ENCODE data around the gene PTTG1IP. TPM values are rescaled to one million over a fixed set of nuclear protein-coding genes. Genes with fewer than 3 reads are reported as not detected.
A peak's percentile ranks its signal among the peaks of the same experiment; 100 is the strongest.

Gene PTTG1IP
- polyA plus RNA-seq, 10 donors = 116 to 144 (median 127) TPM

DNA sequence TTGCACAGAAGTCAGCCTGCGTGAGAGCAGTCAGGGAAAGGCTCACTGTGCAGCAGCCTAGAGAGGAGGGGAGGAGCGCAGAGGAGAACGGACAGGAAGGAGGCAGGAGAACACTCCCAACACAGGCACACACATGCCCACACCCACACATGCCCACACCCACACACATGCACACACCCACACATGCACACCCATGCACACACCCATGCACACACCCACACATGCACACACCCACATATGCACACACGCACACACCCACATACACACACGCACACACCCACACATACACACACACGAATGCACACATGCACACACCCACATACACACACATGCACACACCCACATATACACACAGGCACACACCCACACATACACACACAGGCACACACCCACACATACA is 62.7 kb downstream of the PTTG1IP start:
- DNase-seq = no peak

- DNase-seq = no peak
Observed at GRCh38 chr21:44805859-44806258, 67.6 kb downstream of the PTTG1IP start.

GRCh38 chr21:44805226-44805625 is 68.3 kb downstream of the PTTG1IP start:
- DNase-seq = no peak

DNA sequence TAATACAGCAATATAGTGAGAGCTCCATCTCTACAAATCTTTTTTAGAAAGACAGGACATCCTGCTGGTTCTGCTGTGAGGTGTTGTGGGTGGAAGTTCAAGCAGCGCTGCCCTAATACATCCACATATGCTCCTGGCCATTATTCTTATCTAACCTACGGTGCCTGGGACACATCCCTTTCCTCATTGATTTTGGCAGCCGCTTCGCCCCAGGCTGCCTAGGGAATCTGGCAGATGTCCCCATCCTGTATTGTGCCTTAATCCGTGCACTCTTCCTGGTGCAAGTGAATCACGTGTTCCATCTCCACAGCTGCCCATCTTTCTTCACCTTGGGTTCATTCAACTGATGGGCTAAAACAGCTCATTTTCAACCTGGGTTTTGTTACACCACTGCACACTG is 68.7 kb downstream of the PTTG1IP start:
- no peak for DNase-seq

DNA sequence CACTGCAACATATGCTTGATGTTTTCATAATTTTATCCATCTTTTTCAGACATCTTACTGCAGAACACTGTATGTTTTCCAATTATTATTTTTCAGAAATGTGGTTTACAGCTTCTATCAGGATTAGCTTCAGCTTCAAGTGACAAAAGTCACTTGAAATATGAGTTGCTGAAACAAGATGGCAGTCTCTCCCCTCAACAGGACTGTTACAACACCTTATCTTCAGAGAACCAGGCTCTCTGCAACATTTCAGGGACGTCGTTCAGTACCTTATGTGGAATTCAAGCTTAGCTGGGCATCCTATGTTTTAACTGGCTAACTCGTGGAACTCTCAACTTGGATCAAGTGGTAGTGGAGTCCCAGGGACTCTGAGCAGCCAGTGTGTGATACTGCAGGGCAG is 69.8 kb downstream of the PTTG1IP start:
- DNase-seq = no peak

- peak in 1 of 3 donors; percentile 27 for DNase-seq
Observed at GRCh38 chr21:44802396-44803153, 70.9 kb downstream of the PTTG1IP start.

- peak; percentile 76 to 95 (median 89) for DNase-seq
Observed at GRCh38 chr21:44801468-44802395, 71.8 kb downstream of the PTTG1IP start, which contains the start of gene UBE2G2. UBE2G2 (minus strand) TSS chr21:44801820; CDS start chr21:44801748, 72 bp downstream.

DNA sequence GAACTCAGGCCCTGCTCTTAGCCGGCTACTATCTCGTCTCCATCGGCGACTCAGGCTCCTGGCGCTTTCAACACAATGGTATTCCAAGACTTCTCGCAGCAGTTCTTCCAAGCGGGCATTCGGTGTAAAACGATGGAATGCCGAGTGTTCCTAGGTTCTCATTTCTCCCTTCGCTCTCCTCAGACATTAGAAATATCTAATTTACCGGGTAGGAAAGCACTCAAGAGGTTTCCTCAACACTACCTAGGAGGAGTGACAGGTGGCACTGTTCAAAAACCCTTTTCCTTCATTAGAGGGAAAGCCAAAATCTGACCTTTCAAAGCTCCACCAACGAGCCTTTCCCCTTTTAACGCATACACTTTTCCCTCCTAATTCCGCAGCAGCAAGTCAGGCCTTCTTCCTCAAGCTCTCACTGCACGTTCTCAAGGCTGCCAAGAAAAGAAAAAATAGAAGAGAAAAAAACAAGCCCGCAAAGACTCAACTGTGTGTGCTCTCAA is 72.5 kb downstream of the PTTG1IP start:
- no peak for DNase-seq

- peak in 2 of 3 donors; percentile 20 to 50 for DNase-seq
Observed at GRCh38 chr21:44800103-44800502, 73.4 kb downstream of the PTTG1IP start.

GRCh38 chr21:44799646-44800045 is 73.8 kb downstream of the PTTG1IP start:
- no peak for DNase-seq

Other genes with a start within 250 kb of the PTTG1IP start
- not detected for gene KRTAP10-9, start 246.6 kb downstream of the PTTG1IP start, polyA plus RNA-seq (ENCODE audit: insufficient read length in 10 of 10)
- not detected for gene KRTAP10-10, start 236.3 kb downstream of the PTTG1IP start, polyA plus RNA-seq (ENCODE audit: insufficient read length in 10 of 10)
- not detected for gene KRTAP10-11, start 227.3 kb downstream of the PTTG1IP start, polyA plus RNA-seq (ENCODE audit: insufficient read length in 10 of 10)
- gene KRTAP12-4, start 219.0 kb downstream of the PTTG1IP start, polyA plus RNA-seq (ENCODE audit: insufficient read length in 10 of 10) = not detected
- not detected for gene KRTAP12-3, start 215.8 kb downstream of the PTTG1IP start, polyA plus RNA-seq (ENCODE audit: insufficient read length in 10 of 10)
- gene KRTAP12-2, start 206.8 kb downstream of the PTTG1IP start, polyA plus RNA-seq (ENCODE audit: insufficient read length in 10 of 10) = not detected
- not detected for gene KRTAP12-1, start 191.5 kb downstream of the PTTG1IP start, polyA plus RNA-seq (ENCODE audit: insufficient read length in 10 of 10)
- not detected for gene KRTAP10-12, start 176.5 kb downstream of the PTTG1IP start, polyA plus RNA-seq (ENCODE audit: insufficient read length in 10 of 10)
- gene TSPEAR, start 162.1 kb downstream of the PTTG1IP start, polyA plus RNA-seq (ENCODE audit: insufficient read length in 10 of 10) = 1 to 10 TPM in 2 of 10 donors, under 1 TPM in 7, not detected in 1; 0.10 to 3.2 (median 0.22) TPM
- 100 to 1,000 TPM in 3 of 10 donors, 10 to 100 TPM in 7; 54.9 to 109 (median 77.1) TPM for gene UBE2G2, start 71.9 kb downstream of the PTTG1IP start, polyA plus RNA-seq (ENCODE audit: insufficient read length in 10 of 10)
- gene SUMO3, start 55.6 kb downstream of the PTTG1IP start, polyA plus RNA-seq (ENCODE audit: insufficient read length in 10 of 10) = 10 to 100 TPM; 60.0 to 88.6 (median 67.5) TPM
- 10 to 100 TPM in 9 of 10 donors, 1 to 10 TPM in 1; 6.9 to 27.7 (median 11.7) TPM for gene ITGB2, start 47.2 kb upstream of the PTTG1IP start, polyA plus RNA-seq (ENCODE audit: insufficient read length in 10 of 10)
- 10 to 100 TPM; 13.2 to 22.1 (median 15.8) TPM for gene SLX9, start 66.3 kb upstream of the PTTG1IP start, polyA plus RNA-seq (ENCODE audit: insufficient read length in 10 of 10)
- gene ADARB1, start 200.9 kb upstream of the PTTG1IP start, polyA plus RNA-seq (ENCODE audit: insufficient read length in 10 of 10) = 10 to 100 TPM; 20.7 to 31.9 (median 25.8) TPM

All from muscle of back (tissue), 11 donors.